Bone marrow (tissue), 2 donors: Measurements from ENCODE around the gene PUSL1.

Experiments
- DNase-seq, 2 donors: peaks; one replicate each; lab custom pipeline; 2025; lab: John Stamatoyannopoulos, UW

PUSL1 gene

DNA sequence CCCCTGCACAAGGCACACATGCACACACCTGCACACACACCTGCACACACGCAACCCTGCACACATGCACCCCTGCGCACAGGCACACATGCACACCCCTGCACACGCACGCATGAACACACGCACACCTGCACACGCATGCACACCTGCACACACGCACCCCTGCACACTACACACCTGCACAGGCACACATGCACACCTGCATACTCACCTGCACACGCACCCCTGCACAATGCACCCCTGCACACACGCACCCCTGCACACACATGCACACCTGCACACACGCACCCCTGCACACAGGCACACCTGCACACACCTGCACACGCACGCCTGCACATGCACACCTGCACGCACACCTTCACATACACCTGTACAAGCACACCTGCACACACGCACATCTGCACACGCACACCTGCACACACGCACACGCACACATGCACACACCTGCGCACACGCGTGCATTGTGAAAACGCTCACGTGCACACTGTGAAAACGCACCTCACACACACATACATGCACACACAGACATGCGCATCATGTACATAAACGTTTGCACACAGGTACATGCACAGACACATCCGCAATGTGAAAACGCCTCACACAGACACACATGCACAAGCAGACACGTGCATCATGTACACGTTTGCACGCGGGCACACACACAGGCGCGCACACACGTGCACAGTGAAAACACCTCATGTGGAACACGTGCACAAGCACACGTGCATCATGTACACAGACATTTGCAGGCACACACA, 32.6 kb downstream of the PUSL1 start:
- no peak for DNase-seq

GRCh38 chr1:1341549-1342021, 33.2 kb downstream of the PUSL1 start:
- DNase-seq = no peak

GRCh38 chr1:1342061-1342562, 33.7 kb downstream of the PUSL1 start:
- no peak for DNase-seq

- no peak for DNase-seq
Measured at GRCh38 chr1:1342584-1343115, 34.3 kb downstream of the PUSL1 start.

DNA sequence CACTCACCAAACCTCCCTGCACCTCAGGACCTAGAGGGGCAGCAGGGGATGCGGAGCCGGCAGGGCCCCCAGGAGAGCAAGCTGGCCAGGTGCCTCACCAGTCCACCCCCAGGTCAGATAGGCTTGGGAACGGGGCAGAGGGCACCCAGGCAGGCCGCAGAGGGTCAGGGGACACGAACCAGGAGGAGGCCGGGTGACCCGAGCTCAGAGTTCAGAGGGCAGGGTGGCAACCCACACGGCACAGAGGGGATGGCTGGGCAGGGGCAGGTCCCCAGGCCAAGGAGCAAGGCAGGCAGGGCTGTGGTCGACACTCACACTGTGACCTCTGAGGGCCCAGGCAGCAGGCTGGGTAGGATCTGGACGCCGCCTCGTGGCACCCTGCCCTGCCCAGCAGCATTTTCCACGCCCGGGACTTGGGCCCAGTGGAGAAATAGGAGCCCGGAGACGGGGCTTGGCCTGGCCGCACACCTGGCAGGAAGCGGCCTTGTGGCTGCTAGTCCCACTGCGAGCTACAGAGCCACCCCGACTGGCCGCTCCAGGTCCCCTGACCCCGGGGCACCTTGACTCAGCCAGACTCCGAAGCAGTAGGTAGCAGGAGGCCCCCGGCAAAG, 35.5 kb downstream of the PUSL1 start:
- no peak for DNase-seq

DNA sequence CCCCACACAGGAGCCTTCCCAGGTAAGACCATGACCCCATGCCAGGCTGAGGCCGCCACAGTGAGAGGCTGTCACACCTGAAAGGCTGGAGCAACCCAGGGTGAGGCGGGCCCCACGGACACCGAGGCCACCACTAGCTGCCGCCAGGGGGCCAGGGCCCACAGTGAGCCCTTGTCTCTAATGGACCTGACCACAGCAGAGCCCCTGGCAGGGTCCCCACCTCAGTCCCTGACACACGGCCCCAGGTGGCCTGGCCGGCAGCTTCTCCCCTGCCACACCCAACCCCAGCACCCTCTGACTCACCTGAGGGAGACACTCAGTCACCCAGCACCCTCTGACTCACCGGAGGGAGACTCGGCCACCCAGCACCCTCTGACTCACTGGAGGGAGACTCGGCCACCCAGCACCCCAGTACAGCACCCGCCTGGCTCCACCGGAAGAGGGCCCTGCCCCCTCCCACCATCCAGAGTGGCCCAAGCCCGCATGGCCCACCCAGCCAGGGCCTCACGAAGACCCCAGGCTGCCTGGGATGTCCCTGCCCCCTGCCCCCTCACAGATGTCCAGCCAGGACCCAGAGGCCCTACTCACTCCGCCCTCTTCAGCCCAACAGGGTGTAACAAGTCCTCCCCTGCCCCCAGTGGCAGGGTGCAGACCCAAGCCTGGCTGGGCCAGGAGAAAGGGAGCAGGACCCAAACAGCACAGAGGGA, 36.4 kb downstream of the PUSL1 start:
- peak in 1 of 2 donors; percentile 51 for DNase-seq

GRCh38 chr1:1345384-1345783, 37.0 kb downstream of the PUSL1 start:
- no peak for DNase-seq

GRCh38 chr1:1345860-1346500, 37.6 kb downstream of the PUSL1 start:
- no peak for DNase-seq

GRCh38 chr1:1346501-1346890, 38.1 kb downstream of the PUSL1 start:
- DNase-seq = no peak

DNA sequence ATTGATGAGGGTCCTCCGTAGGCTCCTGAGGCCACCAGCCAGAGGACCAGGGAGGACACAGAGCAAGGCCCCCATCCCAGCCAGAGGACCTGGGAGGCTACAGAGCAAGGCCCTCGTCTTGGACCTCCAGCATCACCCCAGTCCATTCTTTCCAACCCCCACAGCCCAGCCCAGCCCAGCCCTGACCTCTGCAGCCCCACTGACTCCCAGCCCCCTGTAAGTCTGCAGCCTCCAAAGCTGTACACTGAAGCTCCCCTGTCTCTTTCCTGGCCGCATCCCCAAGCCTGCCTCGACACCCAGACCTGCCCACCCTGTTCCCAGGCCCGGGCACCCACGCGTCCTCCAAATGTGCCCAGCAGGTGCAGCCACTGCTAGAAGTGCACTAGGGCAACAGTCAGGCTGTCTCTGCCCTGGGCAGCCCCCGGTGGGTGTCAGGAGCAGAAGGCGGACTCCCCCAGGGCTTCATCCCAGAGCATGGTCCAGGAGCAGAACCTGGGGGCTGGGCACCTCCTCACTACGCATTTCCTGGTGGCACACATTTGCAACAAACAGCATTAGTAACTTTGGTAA, 38.7 kb downstream of the PUSL1 start:
- no peak for DNase-seq

GRCh38 chr1:1347663-1348419, 39.4 kb downstream of the PUSL1 start:
- no peak for DNase-seq

- DNase-seq = peak in 1 of 2 donors; percentile 52
Measured at GRCh38 chr1:1348420-1349255, 40.2 kb downstream of the PUSL1 start.

GRCh38 chr1:1349256-1350012, 41.0 kb downstream of the PUSL1 start, which contains the start of gene DVL1:
Gene DVL1, minus strand, starts transcription at chr1:1349418. Its CDS starts 353 bp downstream, at chr1:1349065.
- DNase-seq = peak in 1 of 2 donors; percentile 56

- DNase-seq = no peak
Measured at GRCh38 chr1:1351511-1352427, 43.4 kb downstream of the PUSL1 start.

DNA sequence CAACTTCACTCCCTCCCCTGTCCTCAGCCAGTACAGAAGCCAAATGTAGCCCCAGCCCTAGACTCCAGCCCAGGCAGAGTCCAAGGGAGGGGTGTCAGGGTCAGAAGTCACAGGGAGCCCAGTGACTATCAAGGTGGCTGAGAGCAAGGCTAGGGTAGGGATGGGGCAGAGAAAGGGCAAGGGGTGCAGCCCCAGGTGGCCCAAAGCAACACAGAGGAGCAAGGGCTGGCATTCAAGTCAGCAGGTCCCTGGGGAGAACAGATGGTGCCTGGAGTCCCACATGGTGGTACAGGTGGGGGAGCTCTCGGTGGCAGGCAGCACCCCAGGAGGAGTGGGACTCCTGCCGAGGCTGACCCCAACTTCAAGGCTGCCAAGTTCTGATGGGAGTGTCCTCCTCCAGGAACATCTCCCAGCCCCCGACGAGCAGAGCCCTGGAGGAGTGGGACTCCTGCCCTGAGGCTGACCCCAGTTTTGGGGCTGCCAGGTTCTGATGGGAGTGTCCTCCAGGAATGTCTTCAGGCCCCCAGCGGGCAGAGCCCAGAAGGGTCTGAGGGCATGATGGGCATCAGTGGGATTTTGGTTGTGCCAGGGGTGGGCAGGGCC, 44.5 kb downstream of the PUSL1 start:
- DNase-seq = no peak

GRCh38 chr1:1353389-1354151, 45.2 kb downstream of the PUSL1 start:
- DNase-seq = no peak
